ENCODE results near the gene ARHGEF28.
A peak's percentile ranks its signal among the peaks of the same experiment; 100 is the strongest.

The ARHGEF28 gene

GRCh38 chr5:73692166-73692640 is 66.2 kb downstream of the ARHGEF28 start:
- TF ChIP-seq CTCF (IDR thresholded peaks at IDR 0.05): no peak
- H3K4me3 ChIP-seq: no peak overlapping the region
- no peak for DNase-seq (ENCODE audit: low spot score)
- no peak overlapping the region for H3K27ac ChIP-seq

- no peak overlapping the region for H3K27ac ChIP-seq
These were observed 67.0 kb downstream of the ARHGEF28 start for GRCh38 chr5:73692981-73693380.

GRCh38 chr5:73693573-73694061 is 67.6 kb downstream of the ARHGEF28 start:
- Histone ChIP-seq H3K4me3 (no peak overlapping the region), H3K27ac (peak overlapping the region in 1 of 2 donors; percentile 37)
- TF ChIP-seq CTCF (IDR thresholded peaks at IDR 0.05): no peak
- DNase-seq (ENCODE audit: low spot score): no peak

More at GRCh38 chr5:73692981-73693380, 67.0 kb downstream of the ARHGEF28 start:
- no peak for TF ChIP-seq CTCF (IDR thresholded peaks at IDR 0.05)
- H3K4me3 ChIP-seq: no peak overlapping the region
- DNase-seq (ENCODE audit: low spot score): no peak

- DNase-seq (ENCODE audit: low spot score): no peak
- TF ChIP-seq CTCF (IDR thresholded peaks at IDR 0.05): no peak
- peak overlapping the region in 1 of 2 donors; percentile 37 for H3K27ac ChIP-seq
- H3K4me3 ChIP-seq: no peak overlapping the region
These were observed 68.1 kb downstream of the ARHGEF28 start for GRCh38 chr5:73694089-73694488.

GRCh38 chr5:73698011-73698410 is 72.0 kb downstream of the ARHGEF28 start:
- TF ChIP-seq CTCF (IDR thresholded peaks at IDR 0.05): no peak
- Histone ChIP-seq H3K4me3 (no peak overlapping the region), H3K27ac (no peak overlapping the region)
- no peak for DNase-seq (ENCODE audit: low spot score)

- no peak for TF ChIP-seq CTCF (IDR thresholded peaks at IDR 0.05)
- Histone ChIP-seq H3K4me3 (no peak overlapping the region), H3K27ac (no peak overlapping the region)
- DNase-seq (ENCODE audit: low spot score): no peak
These were observed 75.6 kb downstream of the ARHGEF28 start for GRCh38 chr5:73701566-73701965.

- Histone ChIP-seq H3K27ac (no peak overlapping the region), H3K4me3 (no peak overlapping the region)
- no peak for DNase-seq (ENCODE audit: low spot score)
- no peak for TF ChIP-seq CTCF (IDR thresholded peaks at IDR 0.05)
These were observed 76.5 kb downstream of the ARHGEF28 start for GRCh38 chr5:73702534-73702933.

Data from coronary artery (tissue), 2 donors.